Activated gamma-delta T cell treated with anti-CD3 and anti-CD28 coated beads, Interleukin-2, amount 50 U/mL, for 16 hours (primary cell): Measurements from ENCODE around the gene CEP164.
"Not testable (repeated sequence)": the region's sequence is repeated elsewhere in the genome, so short reads cannot be mapped to it uniquely, and the experiment has no call there.

ENCODE experiments used
- DNase-seq: peaks from one replicate; pipeline ENCODE4 v3.0.0-alpha.2; 2020; ENCODE audit warnings: low read depth

CEP164 gene

DNA sequence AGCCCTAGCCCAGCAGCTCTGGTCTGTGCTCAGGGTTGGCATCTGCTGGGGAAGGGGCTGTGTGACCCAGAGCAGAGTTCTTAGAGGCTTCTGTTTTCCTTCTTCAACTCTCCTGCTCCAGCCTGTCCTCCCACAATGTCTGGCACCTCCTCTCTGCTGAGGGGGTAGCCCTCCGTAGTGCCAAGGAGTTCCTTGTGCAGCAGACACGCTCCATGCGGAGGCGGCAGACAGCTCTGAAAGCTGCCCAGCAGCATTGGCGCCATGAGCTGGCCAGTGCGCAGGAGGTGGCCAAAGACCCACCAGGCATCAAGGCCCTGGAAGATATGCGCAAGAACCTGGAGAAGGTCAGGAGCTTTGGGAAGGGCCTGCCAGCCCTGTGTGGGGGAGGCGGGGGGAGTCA lies 69.3 kb downstream of the CEP164 start:
- DNase-seq, result no peak

DNA sequence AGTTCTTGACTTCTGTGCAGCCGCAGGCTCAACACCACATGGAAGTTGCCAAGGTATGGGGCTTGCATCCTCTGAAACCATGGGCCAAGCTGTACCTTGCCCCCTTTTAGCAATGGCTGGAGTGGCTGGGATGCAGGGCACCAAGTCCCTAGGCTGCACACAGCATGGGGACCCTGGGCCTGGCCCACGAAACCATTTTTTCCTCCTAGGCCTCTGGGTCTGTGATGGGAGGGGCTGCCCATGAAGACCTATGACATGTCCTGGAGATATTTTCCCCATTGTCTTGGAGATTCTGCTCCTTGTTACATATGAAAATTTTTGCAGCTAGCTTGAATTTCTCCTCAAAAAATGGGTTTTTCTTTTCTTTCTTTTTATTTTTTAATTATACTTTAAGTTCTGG lies 71.0 kb downstream of the CEP164 start:
- DNase-seq, result not testable (repeated sequence)

DNA sequence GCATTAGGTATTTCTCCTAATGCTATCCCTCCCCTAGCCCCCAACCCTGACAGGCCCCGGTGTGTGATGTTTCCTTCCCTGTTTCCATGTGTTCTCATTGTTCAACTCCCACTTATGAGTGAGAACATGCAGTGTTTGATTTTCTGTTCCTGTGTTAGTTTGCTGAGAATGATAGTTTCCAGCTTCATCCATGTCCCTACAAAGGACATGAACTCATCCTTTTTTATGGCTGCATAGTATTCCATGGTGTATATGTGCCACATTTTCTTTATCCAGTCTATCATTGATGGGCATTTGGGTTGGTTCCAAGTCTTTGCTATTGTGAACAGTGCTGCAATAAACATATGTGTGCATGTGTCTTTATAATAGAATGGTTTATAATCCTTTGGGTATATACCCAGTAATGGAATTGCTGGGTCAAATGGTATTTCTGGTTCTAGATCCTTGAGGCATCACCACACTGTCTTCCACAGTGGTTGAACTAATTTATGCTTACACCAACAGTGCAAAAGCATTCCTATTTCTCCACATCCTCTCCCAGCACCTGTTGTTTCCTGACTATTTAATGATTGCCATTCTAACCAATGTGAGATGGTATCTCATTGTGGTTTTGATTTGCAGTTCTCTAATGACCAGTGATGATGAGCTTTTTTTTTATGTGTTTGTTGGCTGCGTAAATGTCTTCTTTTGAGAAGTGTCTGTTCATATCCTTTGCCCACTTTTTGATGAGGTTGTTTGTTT lies 71.6 kb downstream of the CEP164 start:
- not testable (repeated sequence) for DNase-seq

DNA sequence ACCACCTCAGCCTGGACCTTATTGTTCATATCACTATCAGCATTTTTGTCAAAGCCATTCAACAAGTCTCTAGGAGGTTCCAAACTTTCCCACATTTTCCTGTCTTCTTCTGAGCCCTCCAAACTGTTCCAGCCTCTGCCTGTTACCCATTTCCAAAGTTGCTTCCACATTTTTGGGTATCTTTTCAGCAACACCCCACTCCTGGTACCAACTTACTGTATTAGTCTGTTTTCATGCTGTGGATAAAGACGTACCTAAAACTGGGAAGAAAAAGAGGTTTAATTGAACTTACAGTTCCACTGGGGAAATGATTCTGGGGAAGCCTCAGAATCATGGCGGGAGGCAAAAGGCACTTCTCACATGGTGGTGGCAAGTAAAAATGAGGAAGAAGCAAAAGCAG lies 78.2 kb downstream of the CEP164 start:
- not testable (repeated sequence) for DNase-seq

DNA sequence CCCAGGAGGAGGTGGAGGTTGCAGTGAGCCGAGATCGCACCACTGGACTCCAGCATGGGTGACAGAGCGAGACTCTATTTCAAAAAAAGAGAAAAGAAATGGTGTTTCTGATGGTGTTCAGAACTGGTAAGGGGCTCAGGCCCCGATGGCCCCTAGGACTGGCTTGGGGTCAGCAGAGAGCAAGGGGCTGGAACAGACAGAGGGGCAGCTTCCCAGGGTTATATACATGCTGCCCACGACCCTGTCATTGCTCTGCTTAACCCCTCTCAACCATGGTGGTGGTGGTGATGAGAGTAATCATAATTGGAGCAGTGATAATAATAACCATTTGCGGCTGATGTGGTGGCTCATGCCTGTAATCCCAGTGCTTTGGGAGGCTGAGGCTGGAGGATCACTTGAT lies 79.4 kb downstream of the CEP164 start:
- no peak for DNase-seq

DNA sequence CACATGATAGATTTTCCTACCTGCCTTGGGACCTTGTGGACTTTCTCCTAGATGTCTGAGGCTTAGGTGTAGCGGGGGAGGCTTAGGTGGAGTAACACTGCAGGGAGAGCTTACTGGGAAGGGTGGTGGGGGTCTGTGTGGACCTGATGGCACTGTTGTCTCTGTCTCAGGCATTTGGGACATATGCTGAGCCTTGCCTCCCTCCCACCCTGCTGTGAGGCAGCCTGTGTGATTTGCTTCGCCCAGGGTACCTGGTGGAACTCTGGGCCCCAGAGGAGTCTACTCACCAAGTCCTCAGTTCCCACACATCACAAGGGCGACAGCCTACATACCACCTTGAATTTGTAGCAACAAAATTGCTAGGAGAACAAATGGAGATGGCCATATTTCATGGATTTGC lies 80.7 kb downstream of the CEP164 start:
- DNase-seq, result no peak

DNA sequence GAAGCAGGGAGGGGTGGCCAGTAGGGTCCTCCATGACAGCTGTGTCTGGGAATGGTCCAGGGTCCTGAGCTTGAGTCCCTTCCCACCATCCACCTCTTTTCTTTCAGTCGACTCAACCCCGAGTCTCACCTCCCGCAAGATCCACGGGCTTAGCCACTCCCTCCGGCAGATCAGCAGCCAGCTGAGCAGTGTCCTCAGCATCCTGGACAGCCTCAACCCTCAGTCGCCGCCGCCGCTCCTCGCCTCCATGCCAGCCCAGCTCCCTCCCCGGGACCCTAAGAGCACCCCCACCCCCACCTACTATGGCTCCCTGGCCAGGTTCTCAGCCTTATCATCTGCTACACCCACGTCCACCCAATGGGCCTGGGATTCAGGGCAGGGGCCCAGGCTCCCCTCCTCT lies 81.9 kb downstream of the CEP164 start:
- DNase-seq, result no peak

DNA sequence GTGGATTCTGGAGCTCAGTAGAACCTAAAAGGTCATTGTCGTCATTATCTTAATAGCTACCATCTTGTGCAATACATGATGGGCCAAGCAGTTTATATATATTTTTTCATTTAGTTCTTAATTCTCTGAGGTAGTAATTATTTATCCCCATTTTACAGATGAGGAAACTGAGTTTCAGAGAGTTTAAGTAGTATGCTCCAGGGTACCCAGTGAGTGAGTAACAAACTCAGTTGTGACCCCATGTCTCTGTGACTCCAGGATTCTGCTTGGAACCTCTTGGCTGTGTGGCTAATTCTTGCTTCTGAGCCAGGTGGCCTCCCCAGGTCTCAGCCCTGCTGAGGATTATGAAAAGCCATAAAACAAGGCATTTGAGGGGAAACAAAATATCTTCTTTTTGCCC lies 82.6 kb downstream of the CEP164 start:
- DNase-seq, result no peak

DNA sequence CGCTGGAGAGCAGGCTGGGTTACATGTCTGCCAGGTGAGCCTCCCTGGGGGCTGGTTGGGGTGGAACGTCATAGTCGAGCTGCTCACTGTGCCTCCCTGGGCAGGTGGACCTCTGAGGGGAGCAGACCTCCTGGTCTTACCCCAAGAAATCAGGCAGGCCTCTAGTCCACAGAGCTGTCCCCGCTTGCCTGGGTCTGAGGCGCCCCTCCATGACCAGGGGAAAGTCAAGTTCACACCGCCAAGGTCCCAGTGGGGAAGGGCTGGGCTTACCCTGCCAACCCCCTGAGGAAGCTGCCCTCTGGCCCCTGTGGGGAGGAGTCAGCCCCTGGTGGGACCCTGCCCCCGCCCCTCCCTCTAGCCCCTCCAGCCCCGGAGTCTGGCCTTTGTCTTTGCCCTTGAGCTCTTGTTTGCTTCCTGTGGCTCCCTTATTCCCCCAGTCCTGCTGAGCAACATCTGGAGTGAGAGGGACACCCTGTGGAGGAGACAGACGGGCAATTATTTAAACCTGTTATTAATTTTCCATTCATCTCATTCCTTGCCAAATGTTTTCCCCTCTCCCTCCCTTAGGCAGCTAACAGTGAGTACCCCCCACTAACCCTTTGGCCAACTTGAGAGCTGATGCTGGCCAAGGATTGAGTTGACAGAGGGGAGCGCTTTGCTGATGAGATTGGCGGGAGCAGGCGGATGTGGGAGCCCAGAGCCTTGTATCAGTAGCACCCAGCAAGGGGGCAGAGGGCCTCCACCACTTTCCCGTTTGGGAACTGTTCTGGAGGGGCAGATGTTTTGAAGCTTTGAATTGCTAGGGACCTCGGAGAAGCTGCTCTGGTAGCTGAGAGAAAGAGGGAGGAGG lies 83.4 kb downstream of the CEP164 start:
- no peak for DNase-seq

DNA sequence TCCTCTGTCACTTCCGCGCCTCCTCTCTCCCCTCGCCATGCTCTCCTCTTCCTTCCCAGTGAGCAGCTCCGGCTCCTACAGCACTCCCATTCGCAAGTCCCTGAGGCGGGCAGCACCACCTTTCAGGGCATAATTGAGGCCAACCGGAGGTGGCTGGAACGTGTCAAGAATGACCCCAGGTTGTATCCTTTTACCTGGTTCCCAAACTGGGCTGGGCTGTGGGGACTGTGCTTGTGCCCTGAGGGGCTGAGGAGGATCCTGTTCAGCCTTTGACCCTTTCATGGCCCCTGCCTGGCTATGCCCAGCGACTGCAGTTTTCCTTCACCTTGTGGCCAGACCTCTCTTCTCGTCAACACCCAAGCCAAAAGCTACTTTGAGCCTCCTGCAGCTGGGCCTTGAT lies 84.1 kb downstream of the CEP164 start:
- DNase-seq, result no peak

DNA sequence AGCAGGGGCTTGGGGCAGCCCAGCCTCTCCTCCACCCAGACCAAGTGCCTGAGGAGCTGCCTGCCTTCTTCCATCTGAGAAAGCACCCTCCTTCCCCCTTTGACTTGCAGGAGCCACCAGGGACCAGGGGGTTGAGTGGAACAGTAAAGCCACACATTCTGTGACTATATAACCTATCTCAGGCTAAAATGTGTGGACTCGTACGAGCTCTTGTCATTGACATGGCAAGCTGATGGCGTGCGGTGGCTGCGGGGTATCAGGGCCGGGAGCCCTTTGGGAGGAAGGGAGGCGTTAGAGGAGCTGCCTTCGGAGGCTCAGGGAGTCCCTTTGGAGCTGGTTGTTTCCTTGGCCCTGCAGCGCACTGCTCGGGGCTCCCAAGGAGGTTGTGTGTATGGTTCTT lies 84.5 kb downstream of the CEP164 start:
- DNase-seq, result no peak

DNA sequence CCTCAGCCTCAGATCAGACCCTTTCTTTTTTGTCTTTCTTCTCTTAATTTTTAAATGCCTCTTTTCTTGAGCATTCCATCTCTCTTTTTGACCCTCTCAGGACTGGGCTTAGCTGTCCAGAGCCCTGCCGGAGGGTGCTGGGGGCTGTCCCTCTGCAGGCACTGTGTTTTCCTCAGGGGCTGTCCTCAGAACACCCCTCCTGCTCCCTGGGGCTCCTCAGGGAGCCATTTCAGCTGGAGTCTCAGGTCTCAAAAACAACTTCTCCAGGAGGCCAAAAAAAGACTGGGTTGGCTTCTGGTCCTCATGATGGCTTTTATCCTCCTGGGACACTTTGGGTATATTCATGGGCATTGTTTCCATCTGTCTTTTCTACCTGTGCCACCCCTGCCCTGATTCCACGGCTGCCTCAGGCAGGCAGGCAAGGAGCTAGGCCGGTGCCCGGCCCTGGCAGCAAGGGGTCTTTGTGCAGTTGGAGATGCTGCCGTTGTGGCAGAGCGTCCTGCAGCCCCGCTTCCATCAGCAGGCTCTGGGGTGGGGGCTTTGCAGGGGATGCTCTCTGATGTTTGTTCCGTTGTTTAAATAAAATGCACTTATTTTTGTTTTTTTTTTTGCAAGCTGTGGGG lies 85.1 kb downstream of the CEP164 start:
- DNase-seq, result no peak

DNA sequence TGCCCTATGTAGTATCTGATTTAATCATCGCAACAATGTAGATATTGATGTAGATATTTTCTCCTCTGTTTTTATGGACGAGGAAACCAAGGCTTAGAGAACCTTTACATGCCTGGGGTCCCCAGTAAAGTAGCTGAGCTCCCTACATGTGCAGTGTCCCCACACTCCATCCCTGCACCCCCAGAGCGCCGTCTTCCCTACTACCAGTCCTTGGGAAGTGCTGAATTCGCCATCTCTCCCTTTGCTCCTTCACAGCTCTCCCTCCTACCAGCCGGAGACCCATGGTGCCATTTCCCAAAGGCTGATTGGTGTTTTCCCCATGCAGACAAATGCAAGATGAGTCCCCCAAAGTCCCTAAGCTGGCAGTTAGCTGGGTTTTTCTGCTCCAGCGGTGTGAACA lies 86.0 kb downstream of the CEP164 start:
- DNase-seq, result no peak

DNA sequence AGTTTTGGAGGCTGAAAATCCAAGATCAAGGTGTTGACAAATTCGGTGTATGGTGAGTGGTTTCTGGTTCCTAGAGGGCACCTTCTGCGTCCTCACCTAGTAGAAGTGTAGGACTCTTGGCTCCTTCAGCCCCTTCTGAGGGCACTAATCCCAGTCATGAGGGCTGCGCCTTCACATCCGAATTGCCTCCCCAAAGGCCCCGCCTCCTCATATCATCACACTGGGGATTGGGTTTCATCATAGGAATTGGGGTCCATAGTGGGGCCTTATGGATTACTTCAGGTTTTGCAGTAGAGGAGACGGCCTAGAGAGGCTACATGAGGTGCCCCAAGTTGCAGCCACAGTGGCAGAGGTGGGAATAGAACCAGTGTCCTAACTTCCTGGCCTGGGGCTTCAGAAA lies 87.1 kb downstream of the CEP164 start:
- DNase-seq, result no peak

DNA sequence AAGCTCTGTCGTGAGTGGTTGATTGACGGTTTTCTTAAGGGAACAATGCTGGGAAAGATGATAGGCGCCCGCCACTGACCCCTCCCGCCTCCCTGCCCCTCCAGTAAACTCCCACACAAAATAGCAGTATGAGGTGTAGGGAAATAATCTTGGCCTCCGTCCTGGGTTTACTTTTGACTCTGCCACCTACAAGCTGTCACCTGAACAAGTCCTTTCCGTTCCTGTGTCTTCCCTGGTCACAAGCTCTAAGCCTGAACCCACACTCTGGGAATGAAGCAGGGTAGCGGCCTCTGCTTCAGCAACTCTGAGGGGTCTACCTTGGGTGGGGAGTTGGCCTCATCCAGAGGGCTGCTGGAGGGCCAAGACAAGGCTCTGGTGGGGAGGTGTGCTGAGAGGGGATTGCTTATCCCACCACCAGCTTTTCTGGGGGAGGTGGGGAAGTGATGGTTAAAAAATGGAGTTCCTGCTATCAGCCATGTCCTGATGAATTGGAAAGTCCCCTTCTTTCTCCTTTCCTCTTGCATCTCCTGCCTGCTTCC lies 87.8 kb downstream of the CEP164 start:
- no peak for DNase-seq

DNA sequence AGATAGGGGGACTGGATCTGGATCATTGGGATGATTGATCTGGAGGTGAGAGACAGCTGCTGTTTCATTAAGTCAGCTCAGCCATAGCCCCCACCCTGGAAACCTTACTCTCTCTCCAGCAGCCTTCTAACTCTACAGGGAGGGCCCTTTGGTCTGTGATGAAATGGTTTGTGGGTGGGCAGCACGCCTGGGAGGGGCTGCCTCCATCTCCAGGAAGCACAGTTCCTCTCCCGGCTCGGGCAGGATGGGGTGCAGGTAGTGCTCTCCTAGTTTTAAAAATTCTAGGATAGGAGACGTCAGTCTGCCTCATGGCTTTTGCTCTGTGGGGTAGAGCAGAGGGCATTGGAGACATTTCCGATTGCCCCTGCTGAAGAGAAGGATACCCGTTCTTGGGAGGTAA lies 89.7 kb downstream of the CEP164 start:
- no peak for DNase-seq

DNA sequence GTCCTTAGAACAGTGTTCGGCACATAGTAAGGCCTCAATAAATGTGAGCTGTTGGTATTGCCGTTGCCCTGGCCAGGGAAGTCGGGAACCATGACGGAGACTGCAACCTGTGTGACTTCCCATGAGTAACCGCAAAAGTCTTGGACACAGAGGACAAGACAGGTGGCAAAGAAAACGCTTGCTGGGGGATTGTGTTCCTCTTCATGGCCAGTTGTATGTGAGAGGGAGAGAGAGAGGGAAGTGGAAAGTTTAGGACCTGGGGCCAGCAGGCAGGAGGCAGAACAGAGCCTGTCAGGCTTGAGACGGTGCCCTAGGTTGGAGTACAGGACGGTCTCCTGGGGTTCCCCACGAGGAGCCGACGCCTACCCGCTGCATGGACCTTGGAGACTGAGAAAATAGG lies 90.2 kb downstream of the CEP164 start:
- no peak for DNase-seq

DNA sequence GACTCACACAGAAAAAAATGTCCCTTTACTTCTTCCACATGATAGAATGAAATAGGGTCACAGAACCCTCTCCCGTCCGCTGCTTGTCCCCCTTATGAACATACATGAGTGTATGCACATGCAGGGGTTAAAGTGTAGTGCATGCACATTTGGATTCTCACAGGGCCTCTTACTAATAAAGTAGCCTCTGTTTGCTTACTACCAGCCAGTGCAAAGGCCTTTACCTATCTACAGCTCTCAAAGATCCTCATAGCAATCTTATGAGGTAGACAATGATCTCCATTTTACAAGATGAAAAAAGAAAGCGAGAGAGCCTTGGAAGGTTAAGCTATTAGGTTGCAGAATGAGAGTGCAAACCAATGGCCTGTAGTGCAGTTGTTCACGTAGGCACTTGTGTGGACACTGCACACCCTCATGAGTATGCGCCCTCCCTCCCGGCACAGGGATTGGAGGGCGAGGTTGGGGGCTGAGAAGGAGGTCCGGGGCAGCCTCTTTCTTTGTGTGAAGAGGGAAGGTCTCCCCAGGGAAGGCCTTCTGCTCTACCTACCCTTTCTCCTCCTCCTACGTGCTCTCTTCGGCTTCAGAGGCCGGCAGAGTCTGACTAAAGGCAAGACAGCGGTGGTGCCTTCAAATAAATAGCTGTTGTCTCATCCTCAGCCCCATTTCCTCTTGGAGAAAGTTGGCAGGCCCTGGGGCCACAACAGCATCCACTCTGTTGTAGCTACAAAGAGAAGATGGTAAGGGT lies 91.3 kb downstream of the CEP164 start:
- no peak for DNase-seq

DNA sequence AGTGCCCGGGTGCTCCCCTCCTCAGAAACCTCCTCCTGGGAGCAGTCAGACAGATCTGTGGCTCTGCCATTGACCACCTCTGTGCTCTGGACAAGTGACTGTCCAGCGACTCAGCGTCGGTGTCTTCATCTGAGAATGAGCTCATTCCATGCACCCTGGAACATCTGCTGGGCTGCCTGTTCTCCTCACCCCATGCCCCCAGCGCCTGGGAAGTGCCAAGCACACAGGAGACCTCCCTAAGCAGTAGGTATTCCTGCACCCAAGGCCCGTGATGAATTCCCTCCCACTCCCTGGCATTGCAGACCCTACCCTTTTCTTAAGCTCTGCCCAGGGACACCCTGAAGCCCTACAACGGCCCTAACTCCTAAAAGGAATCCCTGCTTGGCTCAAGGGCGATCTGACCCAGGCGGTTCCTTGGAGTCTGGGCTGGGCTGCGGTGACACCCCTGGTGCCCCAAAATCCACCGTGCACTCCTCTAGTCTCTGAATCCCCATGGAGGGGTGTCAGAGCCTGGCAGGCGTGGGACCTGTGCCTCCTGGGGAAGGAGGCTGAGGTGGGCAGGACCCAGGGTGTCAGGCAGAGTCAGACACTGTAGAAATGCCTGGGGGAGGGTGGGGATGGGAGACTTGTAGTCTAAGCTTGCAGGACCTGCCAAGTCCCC lies 92.0 kb downstream of the CEP164 start:
- no peak for DNase-seq

DNA sequence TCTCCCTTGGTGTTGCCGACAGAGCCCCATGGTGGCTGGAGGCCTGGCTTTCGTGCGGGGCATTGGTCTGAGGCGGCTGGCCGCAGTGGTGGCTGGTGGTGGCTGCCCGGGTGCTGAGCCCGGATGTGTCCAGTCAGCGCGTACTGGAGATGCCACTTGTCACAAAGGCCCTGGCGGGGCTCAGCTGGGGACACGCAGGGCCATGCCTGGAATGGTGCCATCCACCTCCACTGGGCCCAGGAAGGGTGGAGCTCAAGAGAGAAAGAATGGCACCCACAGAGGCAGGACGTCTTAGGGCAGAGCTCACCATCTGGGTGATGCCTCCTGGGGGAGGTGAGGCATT lies 92.5 kb downstream of the CEP164 start:
- no peak for DNase-seq

DNA sequence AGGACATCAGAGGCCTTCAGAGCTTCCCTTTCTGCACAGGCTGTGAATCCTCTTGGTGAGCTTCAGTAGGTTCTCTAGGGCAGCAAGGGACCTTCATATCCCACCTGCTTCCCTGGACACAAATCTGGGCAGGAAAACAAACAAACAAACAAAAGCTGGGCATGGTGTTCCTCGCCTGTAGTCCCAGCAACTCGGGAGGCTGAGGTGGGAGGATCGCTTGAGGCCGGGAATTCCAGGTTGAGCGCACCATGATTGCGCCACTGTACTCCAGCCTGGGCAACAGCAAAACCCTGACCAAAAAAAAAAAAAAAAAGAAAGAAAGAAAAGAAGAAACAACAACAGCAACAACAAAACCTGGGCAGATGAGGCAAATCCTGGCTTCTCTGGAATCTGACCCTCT lies 92.9 kb downstream of the CEP164 start:
- DNase-seq, result no peak

DNA sequence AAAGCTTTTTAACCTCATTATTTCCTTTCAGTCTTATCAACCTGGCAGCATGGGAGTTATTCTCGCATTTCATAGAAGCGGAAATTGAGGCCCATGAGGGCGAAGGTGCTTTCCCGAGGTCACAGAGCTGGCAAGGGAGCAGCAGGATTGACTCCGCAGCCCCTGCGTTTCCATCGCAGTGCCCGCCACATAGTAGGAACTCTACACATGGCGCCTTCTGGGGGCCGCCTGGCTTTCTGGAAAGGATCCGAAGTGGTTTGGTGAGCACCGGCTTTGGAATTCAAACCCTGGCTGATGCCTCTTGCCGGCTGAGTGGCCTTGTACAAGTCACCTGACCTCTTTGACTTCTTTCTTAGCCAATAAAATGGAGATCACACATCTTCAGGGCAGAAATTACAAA lies 93.4 kb downstream of the CEP164 start:
- DNase-seq, result no peak
